Renal cortical epithelial cell (primary cell): ENCODE measurements around the gene TOE1. TPM values are rescaled to one million over a fixed set of nuclear protein-coding genes. Genes with fewer than 3 reads are reported as not detected.
"Not testable (repeated sequence)": the region's sequence is repeated elsewhere in the genome, so short reads cannot be mapped to it uniquely, and the experiment has no call there.

Experiments used
- DNase-seq: peaks from one replicate; pipeline ENCODE4 v3.0.0-alpha.2; 2011; ENCODE audit warnings: low read depth
- total RNA-seq: library from RNA; depleted of rRNA; stranded (reverse); fragments of >200 nt; gene quantifications from 2 replicates; pipeline ENCODE4 v1.2.3, GENCODE V29; 2014

TOE1 gene
- total RNA-seq, result 10.4 and 13.5 TPM in 2 replicates

DNA sequence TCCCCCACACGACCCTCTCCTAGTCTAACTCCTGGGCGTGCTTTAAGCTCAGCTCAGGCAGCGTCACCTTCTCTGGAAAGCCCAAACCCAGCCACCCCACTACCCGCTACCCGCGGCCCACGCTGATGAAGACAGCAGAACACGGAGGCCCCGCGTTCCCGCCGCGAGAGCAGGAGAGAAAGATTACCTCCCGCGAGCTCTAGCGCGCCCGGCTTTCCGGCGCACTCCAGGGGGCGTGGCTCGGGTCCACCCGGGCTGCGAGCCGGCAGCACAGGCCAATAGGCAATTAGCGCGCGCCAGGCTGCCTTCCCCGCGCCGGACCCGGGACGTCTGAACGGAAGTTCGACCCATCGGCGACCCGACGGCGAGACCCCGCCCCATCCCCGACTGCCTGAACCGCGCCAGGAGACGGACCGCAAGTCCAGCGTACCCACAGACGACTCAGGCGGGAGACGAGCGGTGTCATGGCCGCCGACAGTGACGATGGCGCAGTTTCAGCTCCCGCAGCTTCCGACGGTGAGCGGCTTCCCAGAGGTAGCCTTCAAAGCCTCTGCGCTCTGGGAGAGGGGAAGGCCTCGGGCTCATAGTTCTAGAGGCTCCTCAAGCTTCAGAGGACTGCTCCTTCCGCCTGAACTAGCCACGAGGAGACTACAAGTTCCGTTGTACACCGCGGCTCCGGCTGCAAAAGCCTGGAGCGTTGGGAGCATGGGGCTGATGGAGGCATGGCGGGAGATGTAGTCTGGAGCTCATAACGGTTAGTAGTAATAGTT lies at the start of gene TOE1, which contains the start of gene MUTYH:
Gene TOE1 (plus strand): TSS at position 382 of the 770 bp plus-strand sequence. CDS start 83 bp downstream, at position 465.
Gene MUTYH (minus strand): TSS at position 652 of the 770 bp plus-strand sequence. CDS start 5,935 bp downstream, outside the sequence.
- peak; percentile 84 for DNase-seq

DNA sequence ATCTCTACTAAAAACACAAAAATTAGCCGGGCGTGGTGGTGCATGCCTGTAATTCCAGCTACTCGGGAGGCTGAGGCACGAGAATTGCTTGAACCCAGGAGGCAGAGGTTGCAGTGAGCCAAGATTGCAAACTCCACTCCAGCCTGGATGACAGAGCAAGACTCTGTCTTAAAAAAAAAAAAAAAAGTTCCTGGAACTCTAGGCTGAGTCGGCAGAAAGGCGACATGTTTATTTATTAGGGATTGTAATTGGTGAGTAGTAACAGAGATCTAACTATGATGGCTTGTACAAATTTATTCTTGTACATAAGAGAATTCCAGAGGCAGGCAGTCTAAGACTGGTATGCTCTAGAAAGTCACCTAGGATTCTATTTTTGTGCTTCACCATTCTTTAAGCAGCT lies 49.0 kb upstream of the TOE1 start:
- not testable (repeated sequence) for DNase-seq

DNA sequence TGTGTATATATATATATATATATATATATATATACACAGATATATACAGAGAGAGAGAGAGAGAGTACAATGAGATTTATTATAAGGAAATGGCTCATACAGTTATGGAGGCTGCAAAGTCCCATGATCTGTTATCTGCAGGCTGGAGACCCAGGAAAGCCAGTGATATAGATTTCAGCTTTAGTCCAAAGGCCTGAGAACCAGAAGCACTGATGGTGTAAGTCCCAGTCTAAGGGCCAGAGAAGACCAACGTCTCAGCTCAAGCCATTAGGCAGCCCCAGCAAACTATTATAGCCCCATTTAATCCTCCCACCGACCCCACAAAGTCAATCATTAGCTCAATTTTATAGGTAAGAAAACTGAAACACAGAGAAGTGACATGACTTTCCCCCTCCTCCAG lies 48.3 kb upstream of the TOE1 start:
- DNase-seq, result no peak

DNA sequence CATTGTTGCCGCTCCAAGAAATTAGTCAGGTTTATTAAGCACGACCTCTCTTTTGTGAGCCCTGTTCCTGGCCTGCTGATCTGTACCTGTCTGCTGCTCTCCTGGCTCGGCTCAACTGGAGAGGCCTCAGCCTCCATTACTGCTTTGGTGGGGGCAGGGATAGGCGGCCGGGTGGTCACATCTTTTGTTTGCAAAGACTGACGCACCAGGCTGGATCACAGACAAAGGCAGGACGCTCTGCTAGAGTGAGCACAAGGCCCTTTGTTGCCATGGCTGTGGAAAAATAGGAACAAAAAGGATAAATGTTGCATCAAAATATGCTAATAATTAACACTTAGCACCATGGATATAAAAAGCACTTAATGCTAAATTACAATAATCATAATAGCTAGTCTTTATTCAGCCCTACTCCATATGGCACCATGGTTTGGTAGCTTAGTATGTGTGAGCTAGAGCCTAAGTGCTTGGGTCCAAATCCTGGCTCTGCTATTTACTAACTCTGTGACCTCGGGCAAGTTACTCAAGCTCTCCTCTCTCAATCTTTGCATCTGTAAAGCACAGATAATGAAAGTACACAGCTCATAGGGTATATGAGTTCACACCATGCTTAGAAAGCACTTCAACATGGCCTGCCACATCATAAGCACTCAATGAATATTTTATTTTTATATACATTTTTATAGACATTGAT lies 42.2 kb upstream of the TOE1 start:
- peak; percentile 47 for DNase-seq

DNA sequence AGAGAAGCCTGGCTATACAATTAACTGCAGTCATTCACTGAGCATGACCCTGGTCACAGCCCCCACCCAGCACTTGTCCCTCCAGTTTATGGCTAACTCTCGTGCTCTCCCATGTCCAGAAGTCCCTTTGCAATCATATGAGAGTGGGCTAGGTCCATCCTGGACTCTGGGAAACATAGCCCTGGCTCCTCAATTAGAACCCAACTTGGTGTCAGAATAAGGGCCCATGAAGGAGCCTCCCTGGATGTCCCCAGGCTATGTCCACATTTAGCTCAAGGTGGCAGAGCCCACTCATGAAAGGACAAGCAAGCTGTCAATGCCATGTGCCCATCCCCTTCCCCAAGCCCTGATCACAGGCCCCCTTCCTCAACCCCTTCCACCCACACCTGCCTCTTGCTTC lies 40.7 kb upstream of the TOE1 start:
- no peak for DNase-seq

DNA sequence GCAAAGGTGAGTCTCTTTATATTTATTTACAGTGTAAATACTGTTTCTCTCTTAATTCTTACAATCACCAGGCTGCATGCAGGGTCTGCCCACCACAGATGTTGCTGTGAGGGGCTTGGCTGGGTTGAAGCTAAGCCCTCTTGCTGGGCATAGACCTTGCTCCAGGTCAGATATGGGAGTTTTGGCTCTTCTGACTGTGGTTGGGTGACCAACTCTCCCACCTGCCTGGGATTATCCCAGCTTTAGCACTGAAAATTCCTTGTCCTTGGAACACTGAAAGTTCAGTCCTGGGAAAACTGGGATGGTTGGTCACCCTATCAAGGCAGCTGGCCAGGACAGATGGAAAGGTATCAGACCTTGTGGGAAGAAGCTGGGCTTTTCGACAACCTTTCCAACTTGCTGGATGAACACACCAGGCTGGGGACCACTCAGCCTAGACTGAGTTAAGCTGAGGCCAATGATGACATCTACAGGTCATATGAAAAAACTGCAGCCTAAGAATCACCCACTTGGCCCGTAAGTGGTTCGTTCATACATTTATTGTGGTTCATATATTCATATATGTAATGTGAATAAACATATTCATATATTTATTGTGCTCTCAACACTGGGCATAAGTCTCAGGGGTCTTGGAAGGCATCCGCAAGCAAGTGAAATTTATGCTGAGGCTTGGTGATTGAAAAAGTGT lies 39.8 kb upstream of the TOE1 start:
- peak; percentile 69 for DNase-seq

DNA sequence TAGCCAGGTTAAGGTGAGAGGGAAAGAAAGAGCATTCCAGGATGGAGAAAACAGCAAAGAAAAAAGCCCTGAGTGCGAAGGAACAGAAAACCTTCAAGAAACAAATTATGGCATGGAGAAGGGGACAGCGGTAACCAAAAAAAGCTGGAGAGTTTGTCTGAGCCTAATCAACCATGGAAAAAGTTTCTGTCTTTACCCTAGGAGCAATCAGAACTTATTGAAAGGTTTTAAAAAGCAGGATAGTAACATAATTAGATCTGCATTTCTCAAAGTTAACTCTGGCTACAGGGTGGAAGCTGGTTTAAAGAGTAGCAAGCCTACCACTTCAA lies 39.3 kb upstream of the TOE1 start:
- no peak for DNase-seq

DNA sequence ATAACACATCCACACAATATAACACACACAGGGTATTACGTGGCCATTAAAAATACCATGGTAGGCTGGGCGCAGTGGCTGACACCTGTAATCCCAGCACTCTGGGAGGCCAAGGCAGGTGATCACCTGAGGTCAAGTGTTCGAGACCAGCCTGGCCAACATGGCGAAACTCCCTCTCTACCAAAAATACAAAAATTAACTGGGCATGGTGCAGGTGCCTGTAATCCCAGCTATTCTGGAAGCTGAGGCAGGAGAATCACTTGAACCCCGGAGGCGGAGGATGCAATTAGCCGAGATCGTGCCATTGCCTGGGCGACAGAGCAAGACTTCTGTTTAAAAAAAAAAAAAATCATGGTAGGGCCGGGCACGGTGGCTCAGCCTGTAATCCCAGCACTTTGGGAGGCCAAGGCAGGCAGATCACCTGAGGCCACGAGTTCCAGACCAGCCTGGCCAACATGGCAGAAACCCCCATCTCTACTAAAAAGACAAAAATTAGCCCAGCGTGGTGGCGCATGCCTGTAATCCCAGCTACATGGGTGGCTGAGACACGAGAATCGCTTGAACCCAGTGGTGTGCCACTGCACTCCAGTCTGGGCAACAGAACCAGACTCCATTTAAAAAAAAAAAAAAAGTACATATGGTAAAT lies 37.3 kb upstream of the TOE1 start:
- DNase-seq, result no peak

DNA sequence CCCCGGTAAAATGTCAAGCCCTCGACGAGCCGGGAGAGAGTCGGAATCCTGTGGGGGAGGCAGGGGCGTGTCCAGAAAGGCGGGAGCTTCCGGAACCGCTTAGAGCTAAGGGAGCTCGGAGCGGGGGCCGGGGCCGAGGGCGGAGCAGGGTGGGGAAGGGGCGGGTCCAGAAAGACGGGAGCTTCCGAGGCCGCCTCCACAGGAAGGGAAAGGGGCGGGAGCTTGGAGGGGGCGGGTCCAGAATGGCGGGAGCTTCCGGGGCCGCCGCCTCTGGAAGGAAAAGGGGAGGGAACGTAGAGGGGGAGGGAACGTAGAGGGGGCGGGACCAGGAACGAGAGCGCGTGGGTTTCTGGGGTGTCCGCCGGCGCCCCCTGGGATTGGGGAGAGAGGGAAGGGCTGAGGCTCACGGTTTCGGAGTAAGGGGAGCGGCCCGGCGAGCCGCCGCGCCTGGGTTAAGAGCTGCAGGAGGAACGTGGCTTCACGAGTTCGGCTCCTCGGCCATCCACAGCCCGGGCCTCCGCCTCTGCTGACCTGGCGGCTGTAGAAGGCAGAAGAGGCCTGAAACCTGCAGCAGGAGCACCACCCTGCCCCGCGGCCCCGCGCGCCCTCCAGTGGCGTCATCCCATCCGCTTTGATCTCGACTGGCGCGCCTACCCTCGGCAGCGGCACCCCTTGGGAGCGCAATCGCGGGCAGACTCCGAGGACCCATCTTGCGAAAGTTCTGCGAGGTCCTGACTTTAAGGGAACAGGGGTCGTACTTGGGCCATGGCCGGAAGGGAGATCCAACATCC lies 36.3 kb upstream of the TOE1 start:
- DNase-seq, result peak; percentile 89

DNA sequence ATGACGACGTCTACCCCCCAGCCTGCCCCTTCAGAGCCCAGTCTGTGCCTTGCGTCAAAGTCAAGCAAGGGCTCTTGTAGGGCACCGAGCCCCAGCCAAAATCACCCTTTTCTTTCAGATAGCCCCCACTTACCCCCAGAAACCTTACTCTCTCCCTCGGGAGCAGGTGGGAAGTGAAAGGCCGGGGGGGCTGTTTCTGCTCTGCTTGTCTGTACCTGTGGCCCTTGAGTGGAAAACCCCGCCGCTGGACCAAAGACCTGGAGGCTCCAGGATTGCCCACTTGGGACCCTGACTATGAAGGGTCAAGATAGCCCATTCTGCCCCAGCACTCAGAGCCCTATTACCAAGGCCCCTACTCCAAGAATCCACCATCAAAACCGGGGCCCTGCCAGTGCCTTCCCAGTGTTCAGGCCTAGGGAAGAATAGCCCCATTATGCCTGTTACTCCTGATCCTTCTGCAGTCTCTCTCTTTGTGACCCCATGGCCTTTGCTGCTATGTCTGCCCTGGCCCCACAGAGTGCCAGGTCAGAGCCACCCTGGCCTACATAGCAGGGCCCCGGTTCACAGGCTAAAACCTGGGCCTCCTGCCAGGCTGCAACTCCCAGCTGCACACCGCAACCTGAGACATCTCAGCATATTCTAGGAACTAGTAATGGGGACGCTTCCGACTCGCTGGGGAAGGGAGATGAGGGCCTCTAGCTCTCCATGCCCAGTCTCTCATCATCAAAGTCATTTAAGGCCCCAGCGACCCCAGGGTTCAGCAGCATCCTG lies 35.5 kb upstream of the TOE1 start:
- peak; percentile 36 for DNase-seq

DNA sequence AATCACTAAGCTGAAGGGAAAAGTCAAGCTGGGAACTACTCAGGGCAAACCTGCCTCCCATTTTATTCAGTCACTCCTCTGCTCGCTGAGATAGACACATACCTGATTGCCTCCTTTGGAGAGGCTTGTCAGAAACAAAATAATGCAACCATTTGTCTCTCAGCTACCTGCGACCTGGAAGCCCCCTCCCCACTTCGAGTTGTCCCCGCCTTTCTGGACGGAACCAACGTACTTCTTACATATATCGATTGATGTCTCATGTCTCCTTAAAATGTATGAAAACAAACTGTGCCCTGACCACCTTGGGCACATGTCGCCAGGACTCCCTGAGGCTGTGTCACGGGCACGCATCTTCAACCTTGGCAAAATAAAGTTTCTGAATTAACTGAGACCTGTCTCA lies 34.7 kb upstream of the TOE1 start:
- DNase-seq, result no peak

DNA sequence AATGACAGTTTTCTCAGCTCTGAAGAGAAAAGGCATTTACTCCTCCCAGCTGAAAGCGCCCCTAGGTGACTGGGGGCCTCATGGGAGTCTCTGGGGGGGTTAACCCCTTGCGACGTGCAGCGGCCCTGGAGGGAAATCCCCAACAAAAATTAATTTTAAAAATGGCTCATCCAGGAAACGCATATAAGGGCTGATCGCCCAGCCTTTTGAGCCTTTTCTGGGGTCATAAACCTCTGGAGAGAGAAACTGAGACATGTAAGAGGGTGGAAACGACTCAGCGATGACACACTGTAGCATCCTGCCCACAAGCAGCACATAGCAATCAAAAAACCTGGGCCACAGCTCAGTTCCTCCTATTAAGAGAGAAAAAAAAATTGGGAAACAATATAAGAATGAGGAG lies 33.7 kb upstream of the TOE1 start:
- DNase-seq, result no peak

DNA sequence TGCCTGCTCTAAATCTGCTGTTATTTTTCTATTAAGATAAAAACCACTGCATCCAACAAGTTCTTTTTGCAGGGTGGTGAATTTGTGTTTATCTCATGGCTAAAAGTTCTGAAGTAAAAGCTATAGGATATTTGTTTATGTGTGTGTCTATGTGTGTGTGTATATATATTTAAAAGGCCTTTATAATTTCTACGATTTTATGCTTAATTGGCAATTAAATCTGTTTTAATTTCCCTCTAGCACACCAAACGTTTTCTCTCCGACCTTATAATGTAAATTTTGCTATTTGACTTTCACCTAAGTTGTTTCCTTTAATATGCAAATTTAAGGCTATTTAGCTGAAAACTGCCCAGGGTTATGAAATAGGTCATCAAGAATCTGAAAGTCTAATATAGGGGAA lies 33.1 kb upstream of the TOE1 start:
- DNase-seq, result no peak

DNA sequence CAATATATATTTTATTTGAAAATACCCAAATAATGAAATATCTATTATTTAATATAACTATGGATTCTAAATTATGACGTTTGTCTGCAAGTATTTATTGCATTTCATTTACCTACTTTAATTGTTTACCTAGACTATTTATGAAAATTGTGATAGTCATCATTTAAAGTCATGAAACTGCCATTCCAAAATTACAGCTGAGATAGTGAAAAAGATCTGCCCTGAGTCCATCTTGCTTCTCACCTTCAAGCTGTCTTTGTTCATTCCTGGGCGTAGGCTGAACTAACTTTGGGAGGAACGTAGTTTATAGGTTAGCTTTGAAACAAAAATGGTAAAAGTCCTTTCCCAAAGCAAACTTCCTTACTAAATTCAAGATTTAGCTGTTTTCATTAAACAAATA lies 25.7 kb upstream of the TOE1 start:
- no peak for DNase-seq

DNA sequence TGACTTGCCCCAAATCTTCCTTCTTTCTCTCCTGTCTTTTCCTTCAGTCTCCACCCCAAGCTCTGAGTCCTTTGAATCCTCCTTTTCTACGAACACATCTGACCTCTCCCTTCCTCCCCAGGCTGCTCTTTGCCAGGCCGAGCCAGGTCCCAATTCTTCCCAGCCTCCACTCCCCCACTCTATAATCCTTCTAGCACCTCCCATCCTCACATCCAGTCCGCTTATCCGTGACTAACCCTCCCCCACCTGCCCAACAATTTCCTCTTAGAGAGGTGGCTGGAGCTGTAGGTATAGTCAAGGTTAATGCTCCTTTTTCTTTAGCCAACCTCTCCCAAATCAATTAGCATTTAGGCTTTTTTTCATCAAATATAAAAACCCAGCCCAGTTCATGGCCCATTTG lies 22.8 kb upstream of the TOE1 start:
- DNase-seq, result no peak

DNA sequence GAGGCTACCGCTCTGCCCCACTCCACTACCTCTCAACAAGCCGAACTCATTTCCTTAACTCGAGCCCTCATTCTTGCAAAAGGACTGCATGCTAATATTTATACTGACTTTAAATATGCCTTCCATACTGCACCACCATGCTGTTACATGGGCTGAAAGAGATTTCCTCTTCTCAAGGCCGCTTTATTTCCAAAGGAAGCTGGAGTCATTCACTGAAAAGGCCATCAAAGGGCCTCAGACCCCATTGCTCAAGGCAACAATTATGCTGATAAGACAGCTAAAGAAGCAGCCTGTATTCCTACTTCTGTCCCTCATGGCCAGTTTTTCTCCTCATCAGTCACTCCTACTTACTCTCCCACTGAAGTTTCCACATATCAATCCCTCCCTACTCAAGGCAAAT lies 20.2 kb upstream of the TOE1 start:
- DNase-seq, result no peak

DNA sequence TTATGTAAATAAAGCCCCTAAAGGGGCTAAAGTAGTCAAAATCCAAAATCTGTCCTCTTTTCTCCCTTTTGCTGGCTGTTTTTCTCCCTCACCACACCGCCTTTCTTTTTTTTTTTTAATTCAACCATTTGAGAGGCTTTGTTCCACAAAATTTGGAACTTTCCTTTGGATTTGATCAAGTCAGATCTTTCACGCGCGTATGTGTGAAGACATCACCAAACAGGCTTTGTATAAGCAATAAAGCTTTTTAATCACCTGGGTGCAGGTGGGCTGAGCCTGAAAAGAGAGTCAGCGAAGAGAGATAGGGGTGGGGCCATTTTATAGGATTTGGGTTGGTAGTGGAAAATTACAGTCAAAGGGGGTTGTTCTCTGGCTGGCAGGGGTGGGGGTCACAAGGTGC lies 18.5 kb upstream of the TOE1 start:
- DNase-seq, result no peak

DNA sequence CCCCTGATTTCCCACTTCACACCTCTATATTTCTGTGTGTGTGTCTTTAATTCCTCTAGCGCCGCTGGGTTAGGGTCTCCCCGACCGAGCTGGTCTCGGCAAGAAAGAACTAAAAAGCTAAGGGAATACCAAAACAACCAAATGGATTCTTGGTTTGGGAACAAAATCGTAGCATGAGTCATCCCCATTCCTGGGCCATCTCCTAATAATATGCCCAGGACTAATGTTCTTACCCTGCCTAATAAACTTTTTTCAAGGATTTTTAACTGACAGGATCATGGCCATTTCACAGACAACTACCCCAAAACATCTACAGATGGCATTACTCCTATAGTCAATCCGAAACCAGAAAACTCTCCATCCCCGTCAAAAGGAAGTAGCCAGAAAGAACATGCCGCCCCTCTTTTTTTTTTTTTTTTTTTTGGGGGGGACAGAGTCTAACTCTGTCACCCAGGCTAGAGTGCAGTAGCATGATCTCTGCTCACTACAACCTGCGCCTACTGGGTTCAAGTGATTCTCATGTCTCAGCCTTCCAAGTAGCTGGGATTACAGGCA lies 17.4 kb upstream of the TOE1 start:
- no peak for DNase-seq

DNA sequence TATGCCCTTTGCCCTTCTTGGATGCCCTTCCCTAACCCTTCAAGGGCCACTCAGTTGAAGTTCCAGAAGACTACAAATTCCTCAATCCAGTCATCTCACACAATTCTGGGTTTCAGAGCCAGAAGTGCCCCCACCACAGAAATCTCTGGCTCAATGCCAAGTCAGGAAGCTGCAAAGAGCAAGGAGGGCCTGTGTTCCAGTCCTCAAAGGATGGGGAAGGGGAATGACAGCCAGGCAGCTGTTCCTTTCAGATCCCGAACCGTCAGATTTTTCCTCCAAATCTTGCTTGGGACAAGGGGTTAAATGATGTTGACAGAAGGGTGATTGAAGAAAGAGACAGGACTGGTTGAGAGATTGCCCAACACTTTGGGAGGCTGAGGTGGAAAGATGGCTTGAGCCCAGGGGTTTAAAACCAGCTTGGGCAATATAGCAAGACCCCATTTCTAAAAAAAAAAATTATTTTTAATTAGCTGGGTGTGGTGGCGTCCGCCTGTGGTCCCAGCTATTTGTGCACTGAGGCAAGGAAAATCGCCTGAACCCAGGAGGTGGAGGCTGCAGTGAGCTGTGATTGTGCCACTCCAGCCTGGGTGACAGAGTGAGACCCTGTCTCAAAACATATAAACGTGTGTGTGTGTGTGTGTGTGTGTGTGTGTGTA lies 14.0 kb upstream of the TOE1 start:
- DNase-seq, result no peak
